Hepatocyte (in vitro differentiated cells): ENCODE measurements around the gene CCT3. TPM values are rescaled to one million over a fixed set of nuclear protein-coding genes. Genes with fewer than 3 reads are reported as not detected.

ENCODE experiments used
- DNase-seq: peaks from one replicate; pipeline ENCODE4 v3.0.0-alpha.2; 2016; ENCODE audit warnings: low spot score
- H2AFZ ChIP-seq: fragments of 200-600 bp; sonication (generic); 2 replicates; pipeline ENCODE4 v1.6.0; 2016; ENCODE audit warnings: antibody characterized with exemption, mild to moderate bottlenecking
- H3K27ac ChIP-seq: fragments of 200-600 bp; sonication (generic); 2 replicates; pipeline ENCODE4 v1.5.1; 2016; ENCODE audit warnings: mild to moderate bottlenecking
- H3K27me3 ChIP-seq: fragments of 200-600 bp; sonication (generic); 2 replicates; pipeline ENCODE4 v1.6.1; 2016
- H3K36me3 ChIP-seq: fragments of 200-600 bp; sonication (generic); replicated peaks from 2 replicates; pipeline ENCODE4 v1.5.1; 2016; ENCODE audit warnings: low read depth; ENCODE audit not compliant: insufficient read depth
- H3K4me1 ChIP-seq: fragments of 200-600 bp; sonication (generic); 2 replicates; pipeline ENCODE4 v1.5.1; 2016; ENCODE audit warnings: mild to moderate bottlenecking, moderate library complexity; ENCODE audit not compliant: insufficient read depth
- H3K4me2 ChIP-seq: fragments of 200-600 bp; sonication (generic); 2 replicates; pipeline ENCODE4 v1.6.0; 2016
- H3K4me3 ChIP-seq: fragments of 200-600 bp; sonication (generic); 2 replicates; pipeline ENCODE4 v1.5.1; 2016; ENCODE audit warnings: mild to moderate bottlenecking
- H3K79me2 ChIP-seq: fragments of 200-600 bp; sonication (generic); 2 replicates; pipeline ENCODE4 v1.6.0; 2017; ENCODE audit warnings: mild to moderate bottlenecking
- H3K9me2 ChIP-seq: fragments of 200-600 bp; sonication (generic); replicated peaks from 2 replicates; pipeline ENCODE4 v1.6.0; 2017; ENCODE audit warnings: mild to moderate bottlenecking; ENCODE audit not compliant: insufficient read depth
- H3K9me3 ChIP-seq: fragments of 200-600 bp; sonication (generic); 2 replicates; pipeline ENCODE4 v1.5.1; 2016; ENCODE audit warnings: low read depth, mild to moderate bottlenecking
- H4K20me1 ChIP-seq: fragments of 200-600 bp; sonication (generic); 2 replicates; pipeline ENCODE4 v1.6.0; 2016; ENCODE audit warnings: mild to moderate bottlenecking; ENCODE audit not compliant: insufficient read depth, poor library complexity, severe bottlenecking
- CTCF ChIP-seq: fragments of 200-600 bp; sonication (generic); IDR thresholded peaks from 2 replicates; pipeline ENCODE4 v1.5.1; 2016; ENCODE audit warnings: antibody characterized with exemption, mild to moderate bottlenecking; ENCODE audit not compliant: poor library complexity
- EZH2 ChIP-seq: fragments of 200-600 bp; sonication (generic); IDR thresholded peaks from 2 replicates; pipeline ENCODE4 v1.6.1; 2016; ENCODE audit warnings: antibody characterized with exemption, mild to moderate bottlenecking, borderline replicate concordance
- EZH2phosphoT487 ChIP-seq: fragments of 200-600 bp; sonication (generic); IDR thresholded peaks from one replicate; pipeline ENCODE4 v1.6.1; 2018; ENCODE audit warnings: antibody characterized with exemption, mild to moderate bottlenecking, low read depth, moderate library complexity; ENCODE audit not compliant: unreplicated experiment, severe bottlenecking
- WGBS: methylation state at CpG from one replicate; pipeline ENCODE4 v1.1.6; 2016; ENCODE audit warnings: low lambda C conversion rate; ENCODE audit errors: missing lambda C conversion rate; 5-methylcytosine and 5-hydroxymethylcytosine counted together
- polyA plus RNA-seq: library from polyadenylated mRNA; unstranded; fragments of >200 nt; fragmentation: Nextera tagmentation; extraction: Ambion mirVana; gene quantifications from 2 replicates; pipeline ENCODE4 v1.2.1, GENCODE V29; 2016
- total RNA-seq: library from RNA; depleted of rRNA; stranded (reverse); fragments of >200 nt; gene quantifications from 2 replicates; pipeline ENCODE4 v1.2.3, GENCODE V29; 2014

CCT3 gene
- total and polyA plus RNA-seq, 2 experiments from 2014 or later, result 212 to 251 TPM

GRCh38 chr1:156289857-156290256, 48.2 kb downstream of the CCT3 start:
- Histone ChIP-seq H3K27ac (no peak overlapping the region), H3K9me2 (no peaks in the 10 kb centered on the region), H4K20me1 (no peaks in the 10 kb centered on the region), H3K79me2 (peaks cover 26% of the 10 kb centered on the region), H3K36me3 (no peaks in the 10 kb centered on the region), H3K4me2 (no peak overlapping the region), H3K9me3 (no peaks in the 10 kb centered on the region), H3K4me3 (no peak overlapping the region), H2AFZ (no peak overlapping the region), H3K27me3 (no peaks in the 10 kb centered on the region), H3K4me1 (peaks cover 23% of the 10 kb centered on the region)
- no peak for TF ChIP-seq CTCF
- TF ChIP-seq EZH2phosphoT487, result no peak
- TF ChIP-seq EZH2, result no peak
- DNase-seq, result no peak

GRCh38 chr1:156286061-156286460, 52.0 kb downstream of the CCT3 start:
- H3K9me3 ChIP-seq, result no peaks in the 10 kb centered on the region
- TF ChIP-seq CTCF (no peak), EZH2phosphoT487 (no peak), EZH2 (no peak)
- DNase-seq, result no peak
- WGBS, result 94% methylated on average over 8 of the region's 8 CpGs
- no peak overlapping the region for H3K4me3 ChIP-seq
- H3K4me1 ChIP-seq, result peaks cover 19% of the 10 kb centered on the region
- no peaks in the 10 kb centered on the region for H3K27me3 ChIP-seq
- no peak overlapping the region for H3K27ac ChIP-seq
- peaks cover 33% of the 10 kb centered on the region for H3K79me2 ChIP-seq
- H3K4me2 ChIP-seq, result no peak overlapping the region
- no peak overlapping the region for H2AFZ ChIP-seq
- H4K20me1 ChIP-seq, result peaks cover 3% of the 10 kb centered on the region
- no peaks in the 10 kb centered on the region for H3K36me3 ChIP-seq
- no peaks in the 10 kb centered on the region for H3K9me2 ChIP-seq

- Histone ChIP-seq H3K79me2 (peaks cover 38% of the 10 kb centered on the region), H3K36me3 (no peaks in the 10 kb centered on the region), H3K9me3 (no peaks in the 10 kb centered on the region), H3K4me1 (peaks cover 17% of the 10 kb centered on the region), H2AFZ (no peak overlapping the region), H3K4me2 (no peak overlapping the region), H3K4me3 (no peak overlapping the region), H3K9me2 (no peaks in the 10 kb centered on the region), H4K20me1 (peaks cover 9% of the 10 kb centered on the region), H3K27me3 (no peaks in the 10 kb centered on the region), H3K27ac (no peak overlapping the region)
- 96% methylated on average over 21 of the region's 21 CpGs for WGBS
- DNase-seq, result no peak
- TF ChIP-seq EZH2, result no peak
- TF ChIP-seq EZH2phosphoT487, result no peak
- TF ChIP-seq CTCF, result no peak
These were observed 52.7 kb downstream of the CCT3 start for GRCh38 chr1:156285437-156285836.

GRCh38 chr1:156284757-156285156, 53.3 kb downstream of the CCT3 start:
- no peak overlapping the region for H3K4me3 ChIP-seq
- H3K4me2 ChIP-seq, result peak overlapping the region; percentile 76
- WGBS, result 82% methylated on average over 4 of the region's 4 CpGs

More at GRCh38 chr1:156284757-156285156, 53.3 kb downstream of the CCT3 start:
- Histone ChIP-seq H2AFZ (no peak overlapping the region), H3K27ac (peak overlapping the region; percentile 14), H3K36me3 (no peaks in the 10 kb centered on the region), H3K9me2 (no peaks in the 10 kb centered on the region), H3K4me1 (peaks cover 17% of the 10 kb centered on the region), H4K20me1 (peaks cover 12% of the 10 kb centered on the region), H3K79me2 (peaks cover 38% of the 10 kb centered on the region), H3K9me3 (no peaks in the 10 kb centered on the region), H3K27me3 (no peaks in the 10 kb centered on the region)
- DNase-seq, result no peak
- TF ChIP-seq EZH2phosphoT487 (no peak), CTCF (no peak), EZH2 (no peak)
